Natural killer cell (primary cell): ENCODE results near the gene ATP8B3. TPM values are rescaled to one million over a fixed set of nuclear protein-coding genes. Genes with fewer than 3 reads are reported as not detected.

ENCODE experiments used
- ATAC-seq, 3 donors: fragments of 150-1000 bp in 2 of 3; fragments of 200-7000 bp in 1 of 3; cut with Tn5 transposase; 1 replicate in 1 of 3; 2 replicates in 2 of 3; pipeline ENCODE4 v1.10.0; 2021; ENCODE audit warnings: mild to moderate bottlenecking in 2 of 3, moderate library complexity in 2 of 3
- DNase-seq, 2 donors: peaks; one replicate each; pipeline versions ENCODE4 v3.0.0 to v3.0.0-alpha.2; 2013 to 2021; ENCODE audit warnings: mixed read lengths in 1 of 2
- H3K27ac ChIP-seq: one replicate; pipeline ENCODE4 v1.5.1; 2013; ENCODE audit warnings: mild to moderate bottlenecking, low read length
- H3K27me3 ChIP-seq: one replicate; pipeline ENCODE4 v1.6.1; 2013; ENCODE audit warnings: low read length; ENCODE audit not compliant: control insufficient read depth, insufficient read depth
- H3K36me3 ChIP-seq: one replicate; pipeline ENCODE4 v1.6.1; 2013; ENCODE audit warnings: low read length; ENCODE audit not compliant: control insufficient read depth, insufficient read depth
- H3K4me1 ChIP-seq: one replicate; pipeline ENCODE4 v1.6.1; 2013; ENCODE audit warnings: low read length; ENCODE audit not compliant: control insufficient read depth, insufficient read depth
- H3K4me3 ChIP-seq: one replicate; pipeline ENCODE4 v1.5.1; 2013; ENCODE audit warnings: low read length
- H3K9me3 ChIP-seq: one replicate; pipeline ENCODE4 v1.6.1; 2013; ENCODE audit warnings: low read length; ENCODE audit not compliant: control insufficient read depth, insufficient read depth
- H3K27ac Mint-ChIP-seq, 2 donors: one replicate each; pipeline ENCODE4 v1.8.0; 2022; ENCODE audit warnings: mild to moderate bottlenecking in 2 of 2, mixed read lengths in 2 of 2, moderate library complexity in 1 of 2
- H3K27me3 Mint-ChIP-seq, 2 donors: one replicate each; pipeline ENCODE4 v1.8.0; 2022; ENCODE audit warnings: low read depth in 2 of 2, mixed read lengths in 2 of 2
- H3K36me3 Mint-ChIP-seq: one replicate; pipeline ENCODE4 v1.8.0; 2022; ENCODE audit warnings: mixed read lengths
- H3K4me1 Mint-ChIP-seq, 2 donors: one replicate each; pipeline ENCODE4 v1.8.0; 2022; ENCODE audit warnings: mixed read lengths in 2 of 2
- H3K4me3 Mint-ChIP-seq: one replicate; pipeline ENCODE4 v1.8.0; 2022; ENCODE audit warnings: mild to moderate bottlenecking, moderate library complexity, mixed read lengths
- H3K9me3 Mint-ChIP-seq, 2 donors: one replicate each; pipeline ENCODE4 v1.8.0; 2022; ENCODE audit warnings: mixed read lengths in 2 of 2
- CTCF ChIP-seq: fragments of 200-600 bp; IDR thresholded peaks from one replicate; pipeline ENCODE4 v1.8.0; 2022; ENCODE audit warnings: antibody characterized with exemption
- WGBS: methylation state at CpG from one replicate; pipeline ENCODE4 v1.1.7; 2013; ENCODE audit warnings: missing lambda C conversion rate; ENCODE audit not compliant: insufficient coverage; 5-methylcytosine and 5-hydroxymethylcytosine counted together
- intact Hi-C: fragments of 100-400 bp; cut with micrococcal nuclease; formaldehyde crosslinking; loops from one replicate; pipeline ENCODE4 v1.14.2; 2022
- total RNA-seq, 4 donors: library from RNA; stranded (reverse); fragments of 120-200 nt in 1 of 4; gene quantifications; one replicate each; pipeline versions ENCODE4 v1.2.3 to v1.2.4, GENCODE V29; 2013 to 2022

Gene ATP8B3
- total RNA-seq, 3 donors from 2014 or later (not counting 1 experiment from before 2014, with no cell fraction given): 5.3 to 11.5 (median 11.2) TPM

GRCh38 chr19:1832046-1832663, 20.1 kb upstream of the ATP8B3 start:
- Mint-ChIP-seq H3K27ac (no peak overlapping the region), H3K9me3 (no peaks in the 10 kb centered on the region), H3K4me1 (peaks cover 0 to 16% of the 10 kb centered on the region in 2 donors), H3K27me3 (no peaks in the 10 kb centered on the region), H3K4me3 (no peak overlapping the region), H3K36me3 (no peaks in the 10 kb centered on the region)
- Histone ChIP-seq H3K9me3 (no peaks in the 10 kb centered on the region), H3K4me1 (peaks cover 18% of the 10 kb centered on the region), H3K36me3 (peaks cover 8% of the 10 kb centered on the region), H3K4me3 (no peak overlapping the region), H3K27me3 (no peaks in the 10 kb centered on the region), H3K27ac (no peak overlapping the region)
- ATAC-seq (no peak), DNase-seq (no peak)
- WGBS: 94% methylated on average over 26 of the region's 26 CpGs
- intact Hi-C loops: no loop called here
- no peak for TF ChIP-seq CTCF

- no peaks in the 10 kb centered on the region for H3K27me3 ChIP-seq
- no peak for ATAC-seq
- no peak overlapping the region for H3K4me3 Mint-ChIP-seq
- H3K27ac ChIP-seq: no peak overlapping the region
- H3K9me3 ChIP-seq: no peaks in the 10 kb centered on the region
- 94% methylated on average over 11 of the region's 11 CpGs for WGBS
- no peaks in the 10 kb centered on the region for H3K27me3 Mint-ChIP-seq
- peaks cover 22% of the 10 kb centered on the region for H3K4me1 ChIP-seq
- H3K36me3 Mint-ChIP-seq: no peaks in the 10 kb centered on the region
- H3K36me3 ChIP-seq: peaks cover 12% of the 10 kb centered on the region
- no peak for DNase-seq
- H3K27ac Mint-ChIP-seq: no peak overlapping the region
- no peaks in the 10 kb centered on the region for H3K9me3 Mint-ChIP-seq
- peaks cover 1 to 16% of the 10 kb centered on the region in 2 donors for H3K4me1 Mint-ChIP-seq
- H3K4me3 ChIP-seq: no peak overlapping the region
- intact Hi-C loops: no loop called here
- no peak for TF ChIP-seq CTCF
Observed at GRCh38 chr19:1830978-1831377, 18.9 kb upstream of the ATP8B3 start.

GRCh38 chr19:1830568-1830967, 18.5 kb upstream of the ATP8B3 start:
- intact Hi-C loops: no loop called here
- no peaks in the 10 kb centered on the region for H3K9me3 Mint-ChIP-seq
- no peaks in the 10 kb centered on the region for H3K27me3 Mint-ChIP-seq
- ATAC-seq (no peak), DNase-seq (no peak)
- Histone ChIP-seq H3K27me3 (no peaks in the 10 kb centered on the region), H3K4me3 (no peak overlapping the region), H3K9me3 (no peaks in the 10 kb centered on the region), H3K4me1 (peaks cover 21% of the 10 kb centered on the region), H3K27ac (no peak overlapping the region), H3K36me3 (peaks cover 14% of the 10 kb centered on the region)
- TF ChIP-seq CTCF: no peak
- no peak overlapping the region for H3K27ac Mint-ChIP-seq
- no peak overlapping the region for H3K4me3 Mint-ChIP-seq
- H3K4me1 Mint-ChIP-seq: peaks cover 4 to 14% of the 10 kb centered on the region in 2 donors
- H3K36me3 Mint-ChIP-seq: no peaks in the 10 kb centered on the region
- 96% methylated on average over 15 of the region's 15 CpGs for WGBS

- no peaks in the 10 kb centered on the region for H3K27me3 Mint-ChIP-seq
- intact Hi-C loops: loop anchor here (10.0 kb wide), 1 partner anchor 285 kb away; no protein-coding TSS in a partner anchor
- no peak overlapping the region for H3K27ac Mint-ChIP-seq
- ATAC-seq (no peak), DNase-seq (no peak)
- peaks cover 17% of the 10 kb centered on the region for H3K4me1 ChIP-seq
- H3K9me3 Mint-ChIP-seq: no peaks in the 10 kb centered on the region
- H3K9me3 ChIP-seq: no peaks in the 10 kb centered on the region
- no peaks in the 10 kb centered on the region for H3K27me3 ChIP-seq
- WGBS: 98% methylated on average over 11 of the region's 11 CpGs
- no peaks in the 10 kb centered on the region for H3K36me3 Mint-ChIP-seq
- no peak overlapping the region for H3K4me3 Mint-ChIP-seq
- H3K4me3 ChIP-seq: no peak overlapping the region
- H3K36me3 ChIP-seq: peaks cover 14% of the 10 kb centered on the region
- H3K4me1 Mint-ChIP-seq: peaks cover 4 to 14% of the 10 kb centered on the region in 2 donors
- TF ChIP-seq CTCF: no peak
- H3K27ac ChIP-seq: no peak overlapping the region
Observed at GRCh38 chr19:1829958-1830357, 17.9 kb upstream of the ATP8B3 start.
